Endothelial cell of hepatic sinusoid (primary cell): ENCODE measurements around the gene TIA1.
"Not testable (repeated sequence)": the region's sequence is repeated elsewhere in the genome, so short reads cannot be mapped to it uniquely, and the experiment has no call there.

Experiments used
- in situ Hi-C: cut with HindIII; loops from 2 replicates; pipeline ENCODE4 v1.10.0; 2017; ENCODE audit warnings: low sequenced_read_pairs

TIA1 gene

DNA sequence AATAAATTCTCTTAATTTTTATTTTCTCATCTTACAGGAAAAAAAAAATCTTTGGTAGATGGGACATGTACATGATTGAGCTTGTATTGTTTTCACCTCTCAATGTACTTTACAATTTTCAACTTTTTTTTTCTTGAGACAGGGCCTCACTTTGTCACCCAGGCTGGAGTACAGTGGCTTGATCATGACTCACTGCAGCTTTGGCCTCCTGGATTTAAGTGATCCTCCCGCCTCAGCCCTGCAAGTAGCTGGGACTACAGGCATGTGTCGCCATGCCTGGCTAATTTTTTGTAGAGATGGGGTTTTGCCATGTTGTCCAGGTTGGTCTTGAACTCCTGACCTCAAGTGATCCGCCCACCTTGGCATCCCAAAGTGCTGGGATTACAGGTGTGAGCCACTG is 25.1 kb downstream of the TIA1 start:
- in situ Hi-C loops, result not testable (repeated sequence)

DNA sequence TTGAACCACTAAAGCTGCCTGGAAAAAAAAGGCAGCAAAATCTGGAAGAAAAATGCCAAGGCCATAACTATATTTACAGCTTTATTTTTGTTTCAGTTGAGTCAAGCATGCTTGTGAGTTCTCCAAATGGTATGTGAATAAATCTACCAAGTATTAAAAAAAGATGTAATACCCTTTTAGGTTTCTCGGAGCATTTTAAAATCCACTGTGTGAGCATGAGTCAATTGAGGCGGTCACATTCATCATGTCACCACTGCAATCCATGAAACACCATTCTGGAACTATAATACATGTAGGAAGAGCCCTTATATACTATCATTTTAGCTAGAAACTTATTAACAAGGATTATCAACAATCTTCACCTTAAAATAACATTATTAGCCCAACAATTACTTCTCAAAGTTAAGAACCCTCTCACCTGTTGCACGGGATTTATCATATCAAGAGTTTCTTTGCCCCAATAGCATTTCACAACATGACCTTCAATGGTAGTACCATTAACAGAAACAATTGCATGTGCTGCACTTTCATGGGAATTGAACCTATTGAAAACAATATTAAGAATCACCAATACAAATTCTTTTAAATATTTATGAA is 33.4 kb downstream of the TIA1 start:
- in situ Hi-C loops, result loop anchor here (5.0 kb wide), 1 partner anchor 52 kb away; no protein-coding TSS in a partner anchor

DNA sequence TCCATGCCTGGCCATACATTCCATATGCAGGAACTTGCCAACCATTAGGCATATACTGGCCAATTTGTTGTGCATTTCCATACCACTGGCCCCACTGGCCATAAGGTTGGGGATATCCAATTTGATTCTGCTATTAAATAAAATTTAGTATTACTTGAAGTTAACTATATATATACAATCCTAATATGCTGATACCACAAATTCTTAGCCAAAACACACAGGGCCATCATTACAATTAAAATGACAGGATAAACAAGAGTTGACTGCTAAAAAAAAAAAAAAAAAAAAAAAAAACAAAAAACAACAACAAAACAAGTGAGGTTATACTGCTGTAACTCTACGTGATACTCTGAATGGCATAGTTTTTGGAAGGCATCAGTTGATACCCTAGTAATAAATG is 34.1 kb downstream of the TIA1 start:
- in situ Hi-C loops, result no loop called here

DNA sequence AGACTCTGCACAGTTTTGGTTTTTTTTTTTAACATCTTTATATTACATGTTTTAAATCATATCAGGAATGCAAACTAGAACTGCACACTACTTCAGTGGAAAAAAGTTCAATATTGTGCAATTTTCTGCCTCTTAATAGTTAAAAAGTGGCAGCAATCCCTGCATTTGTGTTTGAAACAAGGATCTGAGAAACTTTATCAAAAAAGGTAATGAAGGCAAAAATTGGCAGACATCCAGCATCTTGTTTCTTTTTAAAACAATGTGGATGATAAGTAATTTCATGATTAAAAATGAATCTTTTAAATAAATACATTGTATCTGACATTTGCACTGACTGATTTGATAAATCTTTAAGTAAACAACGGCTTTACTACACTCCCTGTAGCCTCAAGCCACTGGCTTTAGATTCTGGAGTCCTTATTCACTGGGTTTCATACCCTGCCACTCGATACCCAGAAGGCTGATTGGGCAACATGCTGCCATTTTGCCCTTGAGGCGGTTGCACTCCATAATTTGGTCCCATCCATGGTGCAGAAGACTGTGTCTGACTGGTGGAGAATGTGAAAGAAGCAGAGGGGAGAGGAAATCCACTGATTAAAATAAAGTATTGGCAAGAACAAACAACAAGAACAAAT is 36.0 kb downstream of the TIA1 start:
- in situ Hi-C loops, result no loop called here

DNA sequence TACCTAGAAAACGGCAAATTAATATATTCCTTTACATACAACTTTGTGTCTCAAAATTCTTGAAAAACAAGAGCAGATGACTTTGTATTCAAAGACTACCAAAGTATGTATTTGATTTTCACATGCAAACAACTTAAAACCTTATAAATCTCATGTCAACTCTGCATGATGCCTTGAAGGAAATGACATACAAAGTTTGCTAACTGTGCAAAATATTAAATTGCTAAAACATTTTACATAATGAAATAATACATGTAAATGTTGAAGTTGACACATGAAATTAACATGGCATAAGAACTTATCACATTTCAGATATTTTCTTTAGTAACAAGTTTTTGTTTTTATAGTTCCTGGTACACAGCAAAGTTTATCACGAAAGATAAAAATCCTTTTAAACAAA is 36.8 kb downstream of the TIA1 start:
- in situ Hi-C loops, result no loop called here

DNA sequence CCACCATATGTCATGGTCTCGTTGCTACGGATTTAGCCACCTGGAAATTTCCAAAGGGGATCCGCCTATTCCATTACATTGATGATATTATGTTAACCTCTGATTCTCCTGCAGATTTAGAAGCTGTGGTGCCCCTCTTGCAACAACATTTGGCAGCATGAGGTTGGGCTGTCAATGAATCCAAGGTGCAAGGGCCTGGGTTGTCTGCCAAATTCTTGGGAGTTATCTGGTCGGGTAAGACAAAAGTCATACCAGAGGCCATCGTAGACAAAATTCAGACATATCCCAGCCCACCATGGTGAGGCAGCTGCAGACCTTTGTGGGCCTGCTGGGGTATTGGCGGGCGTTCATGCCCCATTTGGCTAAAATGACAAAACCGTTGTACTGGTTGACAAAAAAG is 44.0 kb downstream of the TIA1 start:
- in situ Hi-C loops, result no loop called here

DNA sequence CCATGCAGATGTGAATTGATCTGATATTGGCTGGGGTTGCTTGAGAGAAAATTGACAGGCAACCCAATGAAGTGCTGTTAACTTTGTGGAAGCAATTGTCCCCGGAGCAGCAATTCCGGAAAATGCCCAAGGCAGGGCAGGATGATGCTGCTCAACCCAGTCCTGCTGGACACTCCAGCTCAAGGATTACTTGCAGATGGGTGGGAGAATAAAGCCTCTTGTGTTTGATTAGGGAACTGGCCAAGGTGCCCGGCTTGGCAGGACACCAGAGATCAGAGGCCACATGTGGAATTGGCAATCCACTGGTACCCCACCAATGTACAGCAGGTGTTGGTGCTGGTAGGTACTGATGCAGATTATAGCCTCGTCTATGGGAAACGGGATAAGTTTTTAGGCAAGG is 45.3 kb downstream of the TIA1 start:
- in situ Hi-C loops, result no loop called here

DNA sequence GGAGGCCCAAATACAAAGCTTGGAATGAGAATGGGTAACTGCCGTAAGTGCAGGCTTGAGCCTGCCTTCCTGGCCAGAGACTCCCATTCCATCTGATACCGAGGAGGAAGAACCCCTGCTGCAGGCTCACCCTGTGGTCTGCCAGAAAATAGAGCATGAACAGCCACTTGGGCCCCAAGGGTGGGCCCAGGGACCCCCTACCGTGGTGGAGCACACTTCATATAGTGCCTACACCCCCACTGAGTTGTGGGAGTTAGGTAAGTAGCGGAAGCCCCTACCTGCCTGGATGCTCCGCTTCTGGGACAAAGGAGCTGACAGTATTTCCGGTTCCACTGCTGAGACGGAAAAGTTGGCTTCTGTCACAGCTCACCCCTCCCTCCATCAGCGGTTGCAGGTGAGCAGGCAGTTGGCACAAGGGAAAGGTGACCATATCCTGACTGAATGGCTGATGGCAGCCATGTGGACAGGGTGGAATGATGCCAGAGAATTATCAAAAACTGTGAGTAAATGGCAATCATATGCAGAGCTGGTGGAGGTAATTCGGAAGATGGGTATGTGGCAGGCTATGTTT is 46.1 kb downstream of the TIA1 start:
- in situ Hi-C loops, result no loop called here

DNA sequence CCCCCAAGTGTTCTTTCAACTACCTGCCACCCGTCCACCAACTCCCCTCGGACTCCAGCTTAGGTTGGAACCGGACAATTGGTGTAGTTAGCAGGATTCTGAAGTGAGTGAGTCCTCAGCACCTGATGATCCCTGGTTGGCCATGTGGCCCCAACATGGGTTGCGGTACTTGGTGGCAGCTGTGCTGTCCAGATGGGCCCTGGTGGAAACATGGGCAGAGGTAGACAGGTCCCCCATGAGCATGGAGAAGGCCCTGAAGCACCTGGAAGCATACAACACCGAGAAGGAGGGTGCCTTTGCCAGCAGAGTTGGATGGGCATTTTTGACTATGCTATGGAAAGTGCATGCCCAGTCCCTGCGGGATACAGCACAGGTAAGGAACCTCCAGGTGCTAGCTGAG is 46.6 kb downstream of the TIA1 start:
- in situ Hi-C loops, result no loop called here

DNA sequence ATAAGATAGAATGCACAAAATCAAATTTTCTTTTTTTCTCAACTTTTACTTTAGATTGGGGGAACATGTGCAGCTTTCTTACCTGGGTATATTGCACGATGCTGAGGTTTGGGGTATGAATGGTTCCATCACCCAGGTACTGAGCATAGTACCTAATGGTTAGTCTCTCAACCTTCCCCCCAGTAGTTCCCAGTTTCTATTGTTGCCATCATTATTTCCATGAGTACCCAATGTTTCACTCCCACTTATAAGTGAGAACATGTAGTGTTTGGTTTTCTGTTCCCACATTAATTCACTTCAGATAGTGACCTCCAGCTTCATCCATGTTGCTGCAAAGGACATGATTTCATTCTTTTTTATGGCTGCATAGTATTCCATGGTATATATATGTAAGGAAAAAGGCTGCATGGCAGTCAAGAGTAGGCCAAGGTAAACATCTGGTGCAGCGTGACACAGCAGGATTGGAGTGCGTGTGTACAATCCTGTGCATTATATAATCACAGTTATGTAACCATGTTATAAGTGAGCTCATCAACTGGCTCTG is 47.1 kb downstream of the TIA1 start:
- in situ Hi-C loops, result no loop called here

DNA sequence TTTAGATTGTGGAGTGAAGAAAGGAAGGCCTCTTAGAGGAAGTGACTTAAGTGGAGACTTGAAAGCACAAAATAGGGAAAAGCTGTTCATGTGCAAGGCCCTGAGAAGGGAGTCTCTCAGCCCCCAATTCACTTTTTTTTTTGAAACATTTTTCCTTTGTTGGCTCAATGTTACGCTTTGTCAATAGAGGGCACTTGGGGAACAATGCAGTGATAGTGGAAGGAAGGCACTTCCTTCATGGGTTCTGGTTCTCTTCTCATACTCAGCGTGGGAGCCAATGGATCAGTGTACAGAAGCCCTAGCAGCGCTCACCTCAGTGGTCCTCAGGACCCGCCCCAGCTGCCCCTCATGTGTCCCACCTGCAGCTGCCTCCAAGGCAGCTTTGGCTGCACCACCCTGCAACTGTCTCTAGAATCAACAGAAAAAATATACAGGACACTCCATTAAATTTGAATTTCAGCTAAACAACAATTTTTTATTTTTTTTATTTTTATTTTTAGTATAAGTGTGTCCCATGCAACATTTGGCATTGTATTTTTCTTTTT is 49.0 kb downstream of the TIA1 start:
- in situ Hi-C loops, result no loop called here

DNA sequence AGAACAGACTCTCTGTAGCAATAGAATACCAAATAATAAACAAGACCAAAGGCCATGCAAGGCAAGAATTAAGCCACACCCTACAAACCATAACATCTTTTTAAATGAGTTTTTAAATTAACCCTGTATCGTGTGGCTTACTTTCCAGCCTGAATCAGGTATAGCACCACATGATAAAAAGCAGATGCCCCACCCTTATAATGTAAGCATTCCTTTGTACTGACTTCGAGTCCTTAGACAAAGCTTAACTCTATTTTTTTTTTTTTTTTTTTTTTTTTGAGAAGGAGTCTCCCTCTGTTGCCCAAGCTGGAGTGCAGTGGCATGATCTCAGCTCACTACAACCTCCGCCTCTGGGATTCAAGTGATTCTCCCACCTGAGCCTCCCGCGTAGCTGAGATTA is 55.9 kb downstream of the TIA1 start:
- in situ Hi-C loops, result no loop called here

DNA sequence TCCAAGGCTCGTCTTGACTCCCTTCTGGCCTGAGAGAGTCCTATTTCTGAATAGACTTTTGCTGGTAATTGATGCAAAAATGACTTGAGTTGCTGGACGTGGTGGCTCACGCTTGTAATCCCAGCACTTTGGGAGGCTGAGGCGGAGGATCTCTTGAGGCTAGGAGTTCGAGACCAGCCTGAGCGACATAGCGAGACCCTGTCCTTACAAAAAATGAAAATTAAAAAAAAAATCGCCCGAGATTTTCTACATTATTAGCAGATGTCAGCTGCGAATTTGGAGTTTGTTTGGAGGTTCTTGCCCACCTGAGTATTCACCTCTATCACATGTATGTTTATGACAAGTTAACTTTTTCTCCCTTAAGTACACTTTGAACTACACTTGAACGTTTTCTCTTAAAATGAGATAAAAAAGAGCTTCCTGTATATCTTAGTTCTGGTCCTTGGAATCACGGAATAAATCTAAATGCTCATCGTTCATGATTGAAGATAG is 57.1 kb downstream of the TIA1 start:
- in situ Hi-C loops, result no loop called here

DNA sequence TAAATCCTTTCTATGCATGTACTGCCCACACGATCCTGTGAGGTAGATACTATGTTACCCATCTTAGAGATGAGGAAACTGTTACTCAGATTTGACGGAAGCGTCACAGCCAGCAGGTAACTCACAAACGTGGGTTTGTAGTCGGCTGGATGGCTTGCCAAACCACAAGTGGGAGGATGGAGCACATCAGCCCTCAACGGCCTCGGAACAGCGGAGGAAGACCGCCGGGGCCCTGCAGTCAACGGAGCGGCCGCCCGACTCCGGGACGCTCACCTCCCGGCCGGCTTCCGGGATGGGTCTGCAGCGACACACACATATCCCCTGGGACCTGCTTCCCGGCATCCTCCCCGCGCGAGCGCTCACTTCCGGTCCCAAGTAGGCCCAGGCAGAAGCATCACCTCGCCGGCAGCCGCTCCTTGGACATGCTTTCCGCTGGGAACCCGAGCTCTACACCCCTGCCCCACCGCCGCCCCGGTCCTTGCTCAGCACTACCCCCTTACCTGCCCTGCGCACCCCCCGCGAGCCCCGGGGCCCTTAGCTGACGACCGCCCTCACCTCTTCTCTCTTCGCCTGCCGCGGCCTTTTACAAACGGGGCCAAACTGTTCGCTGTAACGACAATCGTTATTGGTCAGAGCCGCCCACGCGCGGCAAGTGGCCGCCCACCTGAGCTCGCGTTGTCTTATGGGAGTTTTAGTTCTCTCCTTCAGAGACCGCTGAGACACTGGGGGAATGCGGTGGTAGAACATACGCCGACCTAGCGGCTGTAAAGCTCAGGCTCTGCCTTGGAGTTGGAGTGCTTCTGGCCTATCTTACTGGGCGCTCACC is 57.8 kb downstream of the TIA1 start, which contains the start of gene C2orf42:
C2orf42 (minus strand) TSS at position 602 of the 826 bp plus-strand sequence. CDS start 9,034 bp downstream, outside the sequence.
- in situ Hi-C loops, result no loop called here

DNA sequence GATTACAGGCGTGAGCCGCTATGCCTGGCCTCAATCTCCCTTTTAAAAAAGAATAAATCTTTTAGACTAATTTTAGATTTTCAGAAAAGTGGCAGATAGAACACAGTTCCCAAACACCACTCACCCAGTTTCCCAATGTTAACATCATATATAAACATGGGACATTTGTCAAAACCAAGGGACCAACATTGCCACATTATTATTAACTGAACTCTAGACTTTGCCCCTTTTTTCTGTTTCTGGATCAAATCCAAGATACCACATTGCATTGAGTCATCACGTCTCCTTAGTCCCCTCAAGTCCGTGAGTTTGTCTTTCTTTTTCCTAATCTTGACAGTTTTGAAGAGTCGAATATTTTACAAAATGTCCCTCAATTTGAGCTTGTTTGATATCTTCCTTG is 60.0 kb downstream of the TIA1 start:
- in situ Hi-C loops, result no loop called here

DNA sequence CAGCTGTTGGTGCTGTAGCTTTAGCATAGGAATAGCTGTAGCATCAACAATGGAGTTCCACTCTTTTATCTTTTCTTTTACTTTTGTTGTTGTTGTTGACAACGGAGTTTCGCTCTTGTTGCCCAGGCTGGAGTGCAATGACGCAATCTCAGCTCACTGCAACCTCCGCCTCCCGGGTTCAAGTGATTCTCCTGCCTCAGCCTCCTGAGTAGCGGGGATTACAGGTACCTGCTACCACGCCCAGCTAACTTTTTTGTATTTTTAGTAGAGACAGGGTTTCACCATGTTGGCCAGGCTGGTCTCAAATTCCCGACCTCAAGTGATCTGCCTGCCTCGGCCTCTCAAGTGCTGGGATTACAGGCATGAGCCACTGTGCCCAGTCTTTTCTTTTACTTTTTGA is 61.3 kb downstream of the TIA1 start:
- in situ Hi-C loops, result not testable (repeated sequence)

DNA sequence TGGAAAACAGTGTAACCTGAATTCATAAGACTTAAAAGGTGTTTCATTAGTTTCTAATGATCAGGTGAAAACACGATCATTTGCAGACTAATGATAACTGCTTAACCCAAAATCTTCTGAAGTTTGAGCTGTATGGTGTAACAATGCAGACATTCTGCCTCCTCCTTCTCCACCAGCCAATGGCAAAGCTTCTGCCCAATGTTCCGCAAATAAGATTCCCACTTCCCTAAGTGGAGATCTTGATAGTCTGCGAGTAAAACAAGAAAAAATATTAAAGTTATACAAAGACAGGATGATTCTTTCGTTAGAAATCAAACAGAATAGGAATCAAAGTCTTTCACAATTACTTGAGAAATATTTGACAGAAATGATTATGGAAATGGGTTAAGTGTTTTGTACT is 65.7 kb downstream of the TIA1 start:
- in situ Hi-C loops, result loop anchor here (5.0 kb wide), 2 partner anchors 40 to 95 kb away; partner anchors contain the start of gene PCBP1

DNA sequence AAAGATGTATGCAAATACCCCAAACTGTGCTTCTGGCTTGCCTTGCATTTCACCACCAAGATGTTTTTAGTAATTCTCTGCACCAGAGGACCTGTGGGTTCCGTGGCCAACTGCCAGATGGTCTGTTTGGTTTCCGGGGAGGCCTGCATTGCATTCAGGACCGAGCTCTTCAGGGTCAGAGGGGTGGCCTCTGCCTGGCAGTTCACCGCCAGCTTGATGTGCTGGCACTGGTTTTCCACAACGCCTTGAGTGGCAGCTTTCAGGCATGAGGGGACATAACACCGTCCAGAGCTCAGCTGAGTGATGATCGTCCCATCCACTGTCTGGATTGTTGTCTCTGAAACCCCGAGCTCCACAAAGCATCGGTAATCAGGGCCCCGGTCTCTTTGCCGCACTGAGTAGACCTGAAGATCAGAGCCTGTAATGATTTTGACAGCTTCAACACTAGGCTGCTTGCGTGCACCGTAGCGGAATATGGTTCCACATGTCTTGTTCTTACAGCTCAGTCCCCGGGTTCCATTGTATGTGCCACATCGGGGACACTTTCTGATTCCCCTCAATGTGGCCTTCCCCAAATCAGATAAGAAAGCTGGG is 67.0 kb downstream of the TIA1 start:
- in situ Hi-C loops, result loop anchor here (5.0 kb wide), 2 partner anchors 39 to 94 kb away; partner anchors contain the start of gene PCBP1

DNA sequence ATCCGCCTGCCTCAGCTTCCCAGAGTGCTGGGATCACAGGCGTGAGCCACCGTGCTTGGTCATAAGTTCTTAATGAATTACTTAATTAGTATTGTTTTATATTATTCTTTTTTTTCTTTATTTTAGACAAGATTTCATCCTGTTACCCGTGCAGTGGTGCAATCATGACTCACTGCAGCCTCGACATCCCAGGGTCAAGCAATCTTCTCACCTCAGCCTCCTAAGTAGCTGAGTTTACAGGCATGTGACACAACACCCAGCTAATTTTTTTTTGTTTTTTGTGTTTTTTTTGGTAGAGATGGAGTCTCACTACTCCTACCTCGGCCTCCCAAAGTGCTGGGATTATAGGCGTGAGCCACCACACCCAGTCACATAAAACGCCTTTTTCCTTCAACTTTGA is 74.9 kb downstream of the TIA1 start:
- in situ Hi-C loops, result no loop called here

DNA sequence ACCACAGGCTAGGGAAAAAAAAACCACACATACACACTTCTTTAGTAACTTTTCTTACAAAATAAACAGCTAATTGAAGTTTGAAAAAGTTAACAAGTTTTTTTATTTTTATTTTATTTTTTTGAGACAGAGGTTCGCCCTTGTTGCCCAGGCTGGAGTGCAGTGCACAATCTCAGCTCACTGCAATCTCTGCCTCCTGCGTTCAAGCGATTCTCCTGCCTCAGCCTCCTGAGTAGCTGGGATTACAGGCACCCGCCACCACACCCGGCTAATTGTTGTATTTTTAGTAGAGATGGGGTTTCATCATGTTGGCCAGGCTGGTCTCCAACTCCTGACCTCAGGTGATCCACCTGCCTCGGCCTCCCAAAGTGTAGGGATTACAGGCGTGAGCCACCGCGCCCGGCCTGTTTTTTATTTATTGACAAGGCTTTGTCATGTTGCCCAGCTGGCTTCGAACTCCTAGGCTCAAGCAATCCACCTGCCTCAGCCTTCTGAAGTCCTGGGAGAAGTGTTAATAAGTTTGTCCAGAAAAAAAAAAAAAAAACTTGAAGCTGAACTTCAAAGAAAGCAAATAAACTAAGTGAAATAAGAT is 78.7 kb downstream of the TIA1 start:
- in situ Hi-C loops, result loop anchor here (5.0 kb wide), 1 partner anchor 63 kb away; no protein-coding TSS in a partner anchor
